Stomach (tissue), 4 donors: Measurements from ENCODE around the gene PCBP3.

ENCODE experiments used
- EP300 ChIP-seq: sonication (generic); formaldehyde crosslinking; IDR thresholded peaks from one replicate; pipeline ENCODE4 v1.6.1; 2017; ENCODE audit warnings: antibody characterized with exemption
- TF ChIP-seq, protein P1 (sequence below), 7 experiments: fragments of 450-650 bp in 4 of 7; fragments of 200-600 bp in 3 of 7; sonication (generic) in 3 of 7; IDR thresholded peaks; one replicate each; pipeline ENCODE4 v1.5.1; 2016 to 2019; ENCODE audit warnings: antibody characterized with exemption in 7 of 7, control low read depth in 2 of 7, mild to moderate bottlenecking in 1 of 7

DNA sequence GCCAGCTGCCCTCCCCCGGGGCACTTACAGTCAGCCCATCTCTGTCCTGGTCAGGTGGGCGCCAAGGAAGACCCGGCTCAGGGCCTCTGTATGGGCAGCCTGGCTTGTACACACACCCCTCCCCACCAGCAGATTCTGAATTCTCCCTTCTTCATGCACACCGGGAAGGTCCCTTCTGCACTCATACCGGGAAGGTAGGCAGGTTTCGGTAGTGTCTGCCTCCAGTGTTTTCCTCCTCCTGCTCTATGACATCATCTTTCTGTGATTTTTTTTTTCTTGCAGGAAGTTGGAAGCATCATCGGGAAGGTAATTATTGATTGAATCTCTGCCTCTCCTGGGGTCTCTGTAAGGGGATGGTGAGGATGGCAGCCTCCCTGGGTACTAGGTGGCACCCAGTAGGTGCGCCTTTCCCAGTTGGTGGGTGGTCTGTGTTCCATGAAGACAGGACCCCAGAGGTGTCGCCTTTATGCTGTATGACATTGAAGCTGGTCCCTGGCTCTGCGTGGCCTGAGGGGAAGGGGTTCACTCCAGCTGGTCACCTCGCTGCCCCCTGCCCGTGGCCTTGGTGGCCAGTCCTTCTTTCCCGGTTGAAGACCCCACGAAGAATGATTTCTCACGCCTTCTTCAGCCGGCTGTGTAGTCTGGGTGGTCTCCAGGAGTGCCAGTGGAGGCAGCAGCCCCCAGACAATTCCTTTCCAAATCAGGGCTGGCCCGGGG, 255.9 kb downstream of the PCBP3 start:
- TF ChIP-seq, protein P1, sequence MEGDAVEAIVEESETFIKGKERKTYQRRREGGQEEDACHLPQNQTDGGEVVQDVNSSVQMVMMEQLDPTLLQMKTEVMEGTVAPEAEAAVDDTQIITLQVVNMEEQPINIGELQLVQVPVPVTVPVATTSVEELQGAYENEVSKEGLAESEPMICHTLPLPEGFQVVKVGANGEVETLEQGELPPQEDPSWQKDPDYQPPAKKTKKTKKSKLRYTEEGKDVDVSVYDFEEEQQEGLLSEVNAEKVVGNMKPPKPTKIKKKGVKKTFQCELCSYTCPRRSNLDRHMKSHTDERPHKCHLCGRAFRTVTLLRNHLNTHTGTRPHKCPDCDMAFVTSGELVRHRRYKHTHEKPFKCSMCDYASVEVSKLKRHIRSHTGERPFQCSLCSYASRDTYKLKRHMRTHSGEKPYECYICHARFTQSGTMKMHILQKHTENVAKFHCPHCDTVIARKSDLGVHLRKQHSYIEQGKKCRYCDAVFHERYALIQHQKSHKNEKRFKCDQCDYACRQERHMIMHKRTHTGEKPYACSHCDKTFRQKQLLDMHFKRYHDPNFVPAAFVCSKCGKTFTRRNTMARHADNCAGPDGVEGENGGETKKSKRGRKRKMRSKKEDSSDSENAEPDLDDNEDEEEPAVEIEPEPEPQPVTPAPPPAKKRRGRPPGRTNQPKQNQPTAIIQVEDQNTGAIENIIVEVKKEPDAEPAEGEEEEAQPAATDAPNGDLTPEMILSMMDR (IDR thresholded peaks at IDR 0.05), result no peak
- TF ChIP-seq EP300, result no peak
